H1 (cell line): Measurements from ENCODE around the gene AGBL4. TPM values are rescaled to one million over a fixed set of nuclear protein-coding genes. Genes with fewer than 3 reads are reported as not detected.

Experiments used
- CHD1 ChIP-seq: IDR thresholded peaks from 2 replicates; pipeline ENCODE4 v1.6.1; 2012; ENCODE audit warnings: low read depth, low read length, improper control_type of control experiment
- polyA plus RNA-seq, 7 experiments: library from polyadenylated mRNA; depleted of rRNA in 3 of 7; stranded (reverse) in 5 of 7; unstranded in 2 of 7; fragments of >200 nt in 5 of 7; fragments of 200-250 nt in 2 of 7; gene quantifications; 1 replicate in 5 of 7; 2 replicates in 1 of 7; 4 replicates in 1 of 7; pipeline versions ENCODE4 v1.2.1 to v1.2.3, GENCODE V29; 2011 to 2013; ENCODE audit warnings: missing spikeins in 2 of 7, mixed read lengths in 2 of 7
- total RNA-seq: library from RNA; stranded (reverse); fragmentation: NEBNext Ultra II Directional; extraction: Animal tissue kit (Norgen Biotek cat#: 25700); gene quantifications from 2 replicates; pipeline ENCODE4 v1.2.1, GENCODE V29; 2021
- TF ChIP-seq, protein P1 (sequence below): IDR thresholded peaks from 2 replicates; pipeline ENCODE4 v1.6.1; 2012; ENCODE audit warnings: inconsistent platforms

The AGBL4 gene
- total and polyA plus RNA-seq, 2 of the 8 experiments (the other 6 are each of a cell fraction or from before 2014, with no cell fraction given), result 0.41 to 0.45 TPM

DNA sequence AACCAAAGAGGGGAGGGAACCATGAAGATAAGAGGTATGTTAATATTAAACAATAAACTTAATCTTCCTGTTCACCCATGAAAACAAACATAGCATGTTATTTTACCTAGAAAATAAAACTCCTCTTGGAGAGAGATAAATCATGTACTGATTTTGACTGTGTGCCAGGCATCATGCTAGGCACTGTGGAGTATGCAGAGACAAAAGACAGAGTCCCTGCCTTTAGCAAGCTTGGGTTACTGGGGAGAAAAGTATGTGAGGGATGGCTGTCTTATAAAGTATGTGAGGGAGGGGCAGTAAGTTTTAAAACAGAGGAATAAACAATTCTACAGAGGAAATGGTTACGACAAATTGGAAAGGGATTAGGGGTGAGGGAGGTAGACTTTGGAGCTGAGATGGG is 1117.6 kb downstream of the AGBL4 start (continued):
- TF ChIP-seq, protein P1, sequence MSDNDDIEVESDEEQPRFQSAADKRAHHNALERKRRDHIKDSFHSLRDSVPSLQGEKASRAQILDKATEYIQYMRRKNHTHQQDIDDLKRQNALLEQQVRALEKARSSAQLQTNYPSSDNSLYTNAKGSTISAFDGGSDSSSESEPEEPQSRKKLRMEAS, result no peak
- no peak for TF ChIP-seq CHD1
